Liver (tissue), 9 donors: ENCODE results near the gene TLR3. TPM values are rescaled to one million over a fixed set of nuclear protein-coding genes. Genes with fewer than 3 reads are reported as not detected.

Source experiments
- DNase-seq: peaks from one replicate; pipeline ENCODE4 v3.0.0-alpha.2; 2017; ENCODE audit warnings: low spot score
- H3K27ac ChIP-seq, 2 donors: one replicate each; pipeline ENCODE4 v1.7.0; 2013; ENCODE audit warnings: inconsistent platforms in 2 of 2, low read length in 2 of 2, control low read depth in 1 of 2, low read depth in 1 of 2, mild to moderate bottlenecking in 1 of 2
- H3K27me3 ChIP-seq, 4 donors: one replicate each; pipeline versions ENCODE4 v1.6.1 to v1.7.0; 2013; ENCODE audit warnings: low read length in 3 of 4, inconsistent platforms in 1 of 4, mild to moderate bottlenecking in 1 of 4, moderate library complexity in 1 of 4; ENCODE audit not compliant: control insufficient read depth in 4 of 4, insufficient read depth in 4 of 4
- H3K36me3 ChIP-seq, 4 donors: one replicate each; pipeline versions ENCODE4 v1.6.1 to v1.7.0; 2013; ENCODE audit warnings: low read length in 3 of 4, mild to moderate bottlenecking in 3 of 4, low read depth in 1 of 4, moderate library complexity in 1 of 4; ENCODE audit not compliant: control insufficient read depth in 4 of 4, insufficient read depth in 3 of 4
- H3K4me1 ChIP-seq, 4 donors: one replicate each; pipeline versions ENCODE4 v1.6.1 to v1.7.0; 2013; ENCODE audit warnings: low read length in 3 of 4, mild to moderate bottlenecking in 3 of 4, moderate library complexity in 1 of 4; ENCODE audit not compliant: control insufficient read depth in 4 of 4, insufficient read depth in 4 of 4
- H3K4me3 ChIP-seq, 3 donors: one replicate each; pipeline versions ENCODE4 v1.6.1 to v1.7.0; 2013; ENCODE audit warnings: low read length in 3 of 3, control low read depth in 1 of 3, low read depth in 1 of 3, mild to moderate bottlenecking in 1 of 3
- H3K9ac ChIP-seq, 2 donors: one replicate each; pipeline ENCODE4 v1.7.0; 2013; ENCODE audit warnings: low read length in 2 of 2, mild to moderate bottlenecking in 2 of 2, moderate library complexity in 2 of 2, control low read depth in 1 of 2, low read depth in 1 of 2
- H3K9me3 ChIP-seq, 4 donors: one replicate each; pipeline versions ENCODE4 v1.6.1 to v1.7.0; 2013; ENCODE audit warnings: low read length in 3 of 4; ENCODE audit not compliant: control insufficient read depth in 4 of 4
- CTCF ChIP-seq: fragments of 150-350 bp; IDR thresholded peaks from 2 replicates; pipeline ENCODE4 v1.5.1; 2017; ENCODE audit warnings: improper control_type of control experiment, low read depth, low read length; ENCODE audit not compliant: missing input control
- EGR1 ChIP-seq, 2 donors: IDR thresholded peaks; 2 replicates each; pipeline ENCODE4 v1.6.1; 2016 to 2018; ENCODE audit warnings: antibody characterized with exemption in 2 of 2, low read depth in 2 of 2
- FOXA1 ChIP-seq: IDR thresholded peaks from 2 replicates; pipeline ENCODE4 v1.6.1; 2016; ENCODE audit warnings: antibody characterized with exemption
- FOXA2 ChIP-seq: IDR thresholded peaks from 2 replicates; pipeline ENCODE4 v1.6.1; 2016; ENCODE audit warnings: antibody characterized with exemption
- GABPA ChIP-seq, 2 donors: IDR thresholded peaks in 1 of 2; conservative IDR thresholded peaks in 1 of 2; 2 replicates each; pipeline ENCODE4 v1.6.1; 2016; ENCODE audit warnings: antibody characterized with exemption in 2 of 2, mild to moderate bottlenecking in 1 of 2, moderate library complexity in 1 of 2
- HNF4A ChIP-seq, 2 donors: conservative IDR thresholded peaks; 2 replicates each; pipeline ENCODE4 v1.6.1; 2016; ENCODE audit warnings: antibody characterized with exemption in 2 of 2, mild to moderate bottlenecking in 2 of 2
- HNF4G ChIP-seq: IDR thresholded peaks from 2 replicates; pipeline ENCODE4 v1.6.1; 2016; ENCODE audit warnings: antibody characterized with exemption
- JUND ChIP-seq, 2 donors: IDR thresholded peaks; 2 replicates each; pipeline ENCODE4 v1.6.1; 2016; ENCODE audit warnings: antibody characterized with exemption in 2 of 2
- MAX ChIP-seq: IDR thresholded peaks from 2 replicates; pipeline ENCODE4 v1.6.1; 2016; ENCODE audit warnings: antibody characterized with exemption
- NR2F2 ChIP-seq: IDR thresholded peaks from 2 replicates; pipeline ENCODE4 v1.6.1; 2016; ENCODE audit warnings: antibody characterized with exemption
- RAD21 ChIP-seq, 2 donors: IDR thresholded peaks; 2 replicates each; pipeline ENCODE4 v1.6.1; 2016; ENCODE audit warnings: antibody characterized with exemption in 2 of 2, mild to moderate bottlenecking in 2 of 2
- REST ChIP-seq: IDR thresholded peaks from 2 replicates; pipeline ENCODE4 v1.6.1; 2016; ENCODE audit warnings: antibody characterized with exemption, mild to moderate bottlenecking
- RXRA ChIP-seq, 2 donors: IDR thresholded peaks; 2 replicates each; pipeline ENCODE4 v1.6.1; 2017 to 2018; ENCODE audit warnings: antibody characterized with exemption in 2 of 2, mild to moderate bottlenecking in 1 of 2
- SP1 ChIP-seq: IDR thresholded peaks from 2 replicates; pipeline ENCODE4 v1.6.1; 2018; ENCODE audit warnings: antibody characterized with exemption, mild to moderate bottlenecking
- TAF1 ChIP-seq: conservative IDR thresholded peaks from 2 replicates; pipeline ENCODE4 v1.6.1; 2016; ENCODE audit warnings: antibody characterized with exemption, mild to moderate bottlenecking
- YY1 ChIP-seq: IDR thresholded peaks from 2 replicates; pipeline ENCODE4 v1.6.1; 2016; ENCODE audit warnings: antibody characterized with exemption, mild to moderate bottlenecking
- ZBTB33 ChIP-seq: IDR thresholded peaks from 2 replicates; pipeline ENCODE4 v1.6.1; 2016; ENCODE audit warnings: antibody characterized with exemption
- WGBS: extraction: QIAGEN DNeasy Blood & Tissue Kit; methylation state at CpG from one replicate; pipeline ENCODE4 v1.1.7; 2013; 5-methylcytosine and 5-hydroxymethylcytosine counted together
- polyA plus RNA-seq, 2 donors: library from polyadenylated mRNA; stranded (reverse) in 1 of 2; unstranded in 1 of 2; fragments of 200-250 nt in 1 of 2; fragments of >200 nt in 1 of 2; fragmentation: Nextera tagmentation in 1 of 2; extraction: Ambion mirVana in 1 of 2; gene quantifications; one replicate each; pipeline versions ENCODE4 v1.2.1 to v1.2.3, GENCODE V29; 2013 to 2015
- total RNA-seq, 2 donors: library from RNA; depleted of rRNA; stranded (reverse); fragments of >200 nt; gene quantifications; one replicate each; pipeline ENCODE4 v1.2.3, GENCODE V29; 2014
- TF ChIP-seq, protein P1 (sequence below): IDR thresholded peaks from 2 replicates; pipeline ENCODE4 v1.6.1; 2016; ENCODE audit warnings: antibody characterized with exemption
- donor health status: healthy.
- donor health status: healthy.
- donor health status: healthy.
- donor health status: healthy.
- donor health status: healthy.

The TLR3 gene
- total and polyA plus RNA-seq, 4 donors = 1.3 to 4.3 (median 2.4) TPM

- Histone ChIP-seq H3K4me3 (no peak overlapping the region), H3K36me3 (no peaks in the 10 kb centered on the region), H3K9me3 (peaks cover 0 to 3% (median 0%) of the 10 kb centered on the region in 4 donors), H3K4me1 (peaks cover 0 to 7% (median 3%) of the 10 kb centered on the region in 4 donors), H3K27me3 (no peaks in the 10 kb centered on the region), H3K9ac (no peak overlapping the region), H3K27ac (no peak overlapping the region)
- TF ChIP-seq FOXA1 (no peak), EGR1 (IDR thresholded peaks at IDR 0.05; ENCODE audit: low read depth in 2 of 2) (no peak), ZBTB33 (no peak), RXRA (IDR thresholded peaks at IDR 0.05) (no peak), RAD21 (IDR thresholded peaks at IDR 0.05) (no peak), TAF1 (no peak), JUND (IDR thresholded peaks at IDR 0.05) (no peak), REST (no peak), GABPA (IDR thresholded peaks at IDR 0.05 in 1 of 2, conservative IDR thresholded peaks at IDR 0.05 in 1 of 2) (no peak), MAX (no peak), CTCF (no peak), SP1 (no peak), FOXA2 (no peak), HNF4A (conservative IDR thresholded peaks at IDR 0.05) (no peak), YY1 (no peak), NR2F2 (no peak), HNF4G (no peak)
- TF ChIP-seq, protein P1, sequence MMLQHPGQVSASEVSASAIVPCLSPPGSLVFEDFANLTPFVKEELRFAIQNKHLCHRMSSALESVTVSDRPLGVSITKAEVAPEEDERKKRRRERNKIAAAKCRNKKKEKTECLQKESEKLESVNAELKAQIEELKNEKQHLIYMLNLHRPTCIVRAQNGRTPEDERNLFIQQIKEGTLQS = no peak
- WGBS = 86% methylated on average over 6 of the region's 6 CpGs
- no peak for DNase-seq
These were observed 31.9 kb upstream of the TLR3 start for GRCh38 chr4:186036976-186037581.
